HG03469 (cell line): ENCODE results near the gene ZNF213.
"Not testable (repeated sequence)": the region's sequence is repeated elsewhere in the genome, so short reads cannot be mapped to it uniquely, and the experiment has no call there.

Source experiments
- ATAC-seq: cut with Tn5 transposase; IDR thresholded peaks from one replicate; pipeline ENCODE4 v1.9.1; 2021; ENCODE audit warnings: mild to moderate bottlenecking, moderate library complexity, moderate number of reproducible peaks; ENCODE audit not compliant: unreplicated experiment

ZNF213 gene

GRCh38 chr16:3129137-3130131 lies 5.4 kb upstream of the ZNF213 start:
- ATAC-seq, result peak; percentile 39

- ATAC-seq, result no peak
These were observed 3.0 kb upstream of the ZNF213 start for GRCh38 chr16:3131755-3132377.

GRCh38 chr16:3133844-3134243 lies 985 bp upstream of the ZNF213 start:
- ATAC-seq, result no peak

- no peak for ATAC-seq
These were observed 392 bp downstream of the ZNF213 start for GRCh38 chr16:3135126-3135715.

GRCh38 chr16:3137267-3137666 lies 2.4 kb downstream of the ZNF213 start:
- ATAC-seq, result no peak

- no peak for ATAC-seq
These were observed 3.5 kb downstream of the ZNF213 start for GRCh38 chr16:3138342-3138741.

GRCh38 chr16:3138823-3139426 lies 4.1 kb downstream of the ZNF213 start:
- ATAC-seq, result no peak

- not testable (repeated sequence) for ATAC-seq
These were observed 4.7 kb downstream of the ZNF213 start for GRCh38 chr16:3139561-3139960.

- no peak for ATAC-seq
These were observed 6.0 kb downstream of the ZNF213 start for GRCh38 chr16:3140603-3141427.

- no peak for ATAC-seq
These were observed 7.0 kb downstream of the ZNF213 start for GRCh38 chr16:3141781-3142311.

GRCh38 chr16:3142327-3142726 lies 7.5 kb downstream of the ZNF213 start:
- no peak for ATAC-seq

GRCh38 chr16:3142770-3143169 lies 7.9 kb downstream of the ZNF213 start:
- no peak for ATAC-seq

GRCh38 chr16:3143189-3143588 lies 8.4 kb downstream of the ZNF213 start:
- ATAC-seq, result no peak

- ATAC-seq, result no peak
These were observed 8.9 kb downstream of the ZNF213 start for GRCh38 chr16:3143598-3144320.

- no peak for ATAC-seq
These were observed 9.6 kb downstream of the ZNF213 start for GRCh38 chr16:3144321-3144983.

- no peak for ATAC-seq
These were observed 10.3 kb downstream of the ZNF213 start for GRCh38 chr16:3145151-3145550.

- ATAC-seq, result no peak
These were observed 10.8 kb downstream of the ZNF213 start for GRCh38 chr16:3145660-3146059.

GRCh38 chr16:3147046-3147756 lies 12.4 kb downstream of the ZNF213 start:
- ATAC-seq, result no peak
